ENCODE data around the gene CAMKK1.

GRCh38 chr17:3860939-3861700 is 31.7 kb downstream of the CAMKK1 start:
- TF ChIP-seq, protein P1, sequence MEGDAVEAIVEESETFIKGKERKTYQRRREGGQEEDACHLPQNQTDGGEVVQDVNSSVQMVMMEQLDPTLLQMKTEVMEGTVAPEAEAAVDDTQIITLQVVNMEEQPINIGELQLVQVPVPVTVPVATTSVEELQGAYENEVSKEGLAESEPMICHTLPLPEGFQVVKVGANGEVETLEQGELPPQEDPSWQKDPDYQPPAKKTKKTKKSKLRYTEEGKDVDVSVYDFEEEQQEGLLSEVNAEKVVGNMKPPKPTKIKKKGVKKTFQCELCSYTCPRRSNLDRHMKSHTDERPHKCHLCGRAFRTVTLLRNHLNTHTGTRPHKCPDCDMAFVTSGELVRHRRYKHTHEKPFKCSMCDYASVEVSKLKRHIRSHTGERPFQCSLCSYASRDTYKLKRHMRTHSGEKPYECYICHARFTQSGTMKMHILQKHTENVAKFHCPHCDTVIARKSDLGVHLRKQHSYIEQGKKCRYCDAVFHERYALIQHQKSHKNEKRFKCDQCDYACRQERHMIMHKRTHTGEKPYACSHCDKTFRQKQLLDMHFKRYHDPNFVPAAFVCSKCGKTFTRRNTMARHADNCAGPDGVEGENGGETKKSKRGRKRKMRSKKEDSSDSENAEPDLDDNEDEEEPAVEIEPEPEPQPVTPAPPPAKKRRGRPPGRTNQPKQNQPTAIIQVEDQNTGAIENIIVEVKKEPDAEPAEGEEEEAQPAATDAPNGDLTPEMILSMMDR (IDR thresholded peaks at IDR 0.05) = no peak
- no peak for TF ChIP-seq POLR2A (IDR thresholded peaks at IDR 0.05)

All from ovary (tissue), 3 donors.